ES-I3 (cell line): ENCODE data around the gene COIL.

Experiments used
- H3K36me3 ChIP-seq: 2 replicates; pipeline ENCODE4 v1.6.1; 2013; ENCODE audit warnings: mild to moderate bottlenecking, low read length, control low read depth, moderate library complexity; ENCODE audit not compliant: insufficient read depth
- H3K4me1 ChIP-seq: 2 replicates; pipeline ENCODE4 v1.6.1; 2013; ENCODE audit warnings: mild to moderate bottlenecking, control low read depth, low read length; ENCODE audit not compliant: insufficient read depth
- H3K9ac ChIP-seq: 2 replicates; pipeline ENCODE4 v1.6.1; 2013; ENCODE audit warnings: low read depth, mild to moderate bottlenecking, low read length, moderate library complexity
- H3K9me3 ChIP-seq: 2 replicates; pipeline ENCODE4 v1.6.1; 2013; ENCODE audit warnings: mild to moderate bottlenecking, low read length, moderate library complexity; ENCODE audit not compliant: control insufficient read depth, insufficient read depth

The COIL gene, protein sequence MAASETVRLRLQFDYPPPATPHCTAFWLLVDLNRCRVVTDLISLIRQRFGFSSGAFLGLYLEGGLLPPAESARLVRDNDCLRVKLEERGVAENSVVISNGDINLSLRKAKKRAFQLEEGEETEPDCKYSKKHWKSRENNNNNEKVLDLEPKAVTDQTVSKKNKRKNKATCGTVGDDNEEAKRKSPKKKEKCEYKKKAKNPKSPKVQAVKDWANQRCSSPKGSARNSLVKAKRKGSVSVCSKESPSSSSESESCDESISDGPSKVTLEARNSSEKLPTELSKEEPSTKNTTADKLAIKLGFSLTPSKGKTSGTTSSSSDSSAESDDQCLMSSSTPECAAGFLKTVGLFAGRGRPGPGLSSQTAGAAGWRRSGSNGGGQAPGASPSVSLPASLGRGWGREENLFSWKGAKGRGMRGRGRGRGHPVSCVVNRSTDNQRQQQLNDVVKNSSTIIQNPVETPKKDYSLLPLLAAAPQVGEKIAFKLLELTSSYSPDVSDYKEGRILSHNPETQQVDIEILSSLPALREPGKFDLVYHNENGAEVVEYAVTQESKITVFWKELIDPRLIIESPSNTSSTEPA

DNA sequence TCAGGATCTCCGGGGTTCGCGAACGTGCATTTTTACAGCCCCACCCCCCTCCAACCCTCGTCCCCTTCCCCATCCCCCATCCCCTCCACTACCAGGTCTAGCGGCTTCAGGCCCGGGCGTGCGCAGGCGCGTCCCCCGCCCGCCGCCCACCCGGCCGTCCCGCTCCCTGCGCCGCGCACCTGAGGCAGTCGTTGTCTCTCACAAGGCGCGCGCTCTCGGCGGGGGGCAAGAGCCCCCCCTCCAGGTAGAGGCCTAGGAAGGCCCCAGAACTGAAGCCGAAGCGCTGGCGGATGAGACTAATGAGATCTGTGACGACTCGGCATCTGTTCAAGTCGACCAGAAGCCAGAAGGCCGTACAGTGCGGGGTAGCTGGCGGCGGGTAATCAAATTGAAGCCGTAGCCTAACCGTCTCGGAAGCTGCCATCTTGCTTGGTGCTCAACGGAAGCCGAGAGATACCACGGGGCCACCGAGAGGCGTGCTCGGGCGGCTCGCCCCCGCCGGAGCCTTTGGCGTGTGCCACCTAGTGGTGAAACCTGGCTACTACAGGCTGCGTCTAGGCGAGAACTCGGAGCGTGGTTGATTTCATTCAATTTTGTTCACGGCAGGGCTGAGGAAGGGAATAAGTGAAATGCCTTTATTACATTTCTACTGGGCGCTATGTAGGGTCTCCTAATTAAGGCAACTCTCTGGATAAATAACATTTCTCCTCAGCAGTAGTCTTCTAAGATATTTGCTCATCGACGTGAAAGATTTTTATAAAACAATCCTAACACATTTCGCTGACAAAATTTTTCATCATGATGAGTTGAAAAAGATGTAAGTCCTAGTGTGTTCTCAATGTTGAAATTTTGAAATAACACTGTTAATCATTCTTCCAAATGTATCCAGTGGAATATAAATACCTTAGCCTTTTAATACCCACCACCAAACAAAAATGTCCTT lies at the start of gene COIL:
COIL (minus strand) TSS at position 455 of the 943 bp plus-strand sequence; CDS start at position 424, 31 bp downstream.
- H3K9ac ChIP-seq, result peak within 1 kb of the TSS; percentile 96
- H3K4me1 ChIP-seq, result peaks cover 4% of the 10 kb centered on the region; the same call in 1 of the 2 replicates
- H3K36me3 ChIP-seq, result no peaks in the 10 kb centered on the region
- no peaks in the 10 kb centered on the region for H3K9me3 ChIP-seq

DNA sequence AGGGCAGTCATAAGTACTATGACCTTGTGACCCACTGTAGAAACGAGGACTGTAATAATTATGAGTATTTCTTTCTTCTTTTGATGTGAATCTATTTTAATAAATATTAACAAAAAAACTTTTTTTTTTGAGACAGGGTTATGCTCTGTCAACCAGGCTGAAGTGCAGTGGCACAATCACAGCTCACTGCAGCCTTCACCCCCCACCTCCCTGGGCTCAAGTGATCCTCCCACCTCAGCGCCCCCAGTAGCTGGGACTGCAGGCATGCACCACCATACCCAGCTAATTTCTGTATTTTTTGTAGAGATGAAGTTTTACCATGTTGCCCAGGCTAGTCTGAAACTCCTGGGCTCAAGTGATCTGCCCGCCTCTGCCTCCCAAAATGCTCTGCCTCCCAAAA lies 49.6 kb upstream of the COIL start:
- Histone ChIP-seq H3K9ac (no peak overlapping the region), H3K36me3 (no peaks in the 10 kb centered on the region), H3K4me1 (peaks cover 12% of the 10 kb centered on the region; the same call in 1 of the 2 replicates), H3K9me3 (no peaks in the 10 kb centered on the region)

DNA sequence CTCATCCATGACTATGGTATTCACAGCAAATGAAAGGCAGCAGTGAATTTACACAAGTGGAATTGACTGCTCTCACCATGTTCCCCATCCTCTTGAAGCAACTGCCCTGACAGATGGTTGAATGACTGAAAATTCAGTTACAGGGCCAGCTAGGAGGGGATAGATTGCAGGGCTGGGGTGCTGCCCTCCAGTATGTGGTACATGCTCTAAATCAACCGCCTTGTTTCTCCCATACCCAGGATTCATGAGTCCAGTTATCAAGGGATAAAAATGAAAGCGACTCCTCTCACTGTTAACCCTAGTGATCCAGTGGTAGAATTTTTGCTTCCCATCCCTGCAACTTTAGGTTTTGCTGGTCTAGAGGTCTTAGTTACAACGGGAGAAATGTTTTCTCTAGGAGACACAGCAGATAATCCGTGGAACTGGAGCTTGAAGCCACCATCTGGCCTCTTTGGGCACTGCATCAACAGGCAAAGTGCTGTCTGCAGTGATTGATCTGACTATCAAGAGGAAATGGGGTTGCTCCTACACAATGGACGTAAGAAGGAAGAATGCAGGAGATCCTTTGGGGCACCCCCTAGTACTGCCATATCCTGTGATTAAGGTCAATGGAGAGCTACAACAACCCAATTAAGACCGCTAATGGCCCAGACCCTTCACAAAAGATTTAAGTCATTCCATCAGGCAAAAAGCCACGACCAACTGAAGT lies 49.0 kb upstream of the COIL start:
- H3K4me1 ChIP-seq, result peaks cover 12% of the 10 kb centered on the region; the same call in 1 of the 2 replicates
- no peak overlapping the region for H3K9ac ChIP-seq
- H3K9me3 ChIP-seq, result no peaks in the 10 kb centered on the region
- no peaks in the 10 kb centered on the region for H3K36me3 ChIP-seq

DNA sequence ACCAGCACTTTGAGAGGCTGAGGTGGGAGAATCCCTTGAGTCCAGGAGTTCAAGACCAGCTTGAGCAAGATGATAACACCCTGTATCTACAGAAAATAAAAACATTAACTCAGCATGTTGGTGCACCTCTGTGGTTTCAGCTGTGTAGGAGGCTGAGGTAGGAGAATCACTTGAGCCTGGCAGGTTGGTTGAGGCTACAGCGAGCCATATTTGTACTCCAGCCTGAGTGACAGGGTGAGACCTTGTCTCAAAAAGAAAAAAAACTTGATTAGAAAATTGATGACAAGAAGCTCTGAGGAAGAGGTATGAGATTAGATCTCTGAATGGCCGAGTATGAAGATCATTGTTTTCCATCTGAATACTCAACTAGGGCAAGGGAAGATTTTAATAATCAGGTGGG lies 48.1 kb upstream of the COIL start:
- H3K9me3 ChIP-seq, result no peaks in the 10 kb centered on the region
- peaks cover 12% of the 10 kb centered on the region; the same call in 1 of the 2 replicates for H3K4me1 ChIP-seq
- no peaks in the 10 kb centered on the region; the same call in 1 of the 2 replicates for H3K36me3 ChIP-seq
- no peak overlapping the region for H3K9ac ChIP-seq

GRCh38 chr17:57006040-57006439 lies 45.2 kb upstream of the COIL start:
- H3K9ac ChIP-seq, result no peak overlapping the region

DNA sequence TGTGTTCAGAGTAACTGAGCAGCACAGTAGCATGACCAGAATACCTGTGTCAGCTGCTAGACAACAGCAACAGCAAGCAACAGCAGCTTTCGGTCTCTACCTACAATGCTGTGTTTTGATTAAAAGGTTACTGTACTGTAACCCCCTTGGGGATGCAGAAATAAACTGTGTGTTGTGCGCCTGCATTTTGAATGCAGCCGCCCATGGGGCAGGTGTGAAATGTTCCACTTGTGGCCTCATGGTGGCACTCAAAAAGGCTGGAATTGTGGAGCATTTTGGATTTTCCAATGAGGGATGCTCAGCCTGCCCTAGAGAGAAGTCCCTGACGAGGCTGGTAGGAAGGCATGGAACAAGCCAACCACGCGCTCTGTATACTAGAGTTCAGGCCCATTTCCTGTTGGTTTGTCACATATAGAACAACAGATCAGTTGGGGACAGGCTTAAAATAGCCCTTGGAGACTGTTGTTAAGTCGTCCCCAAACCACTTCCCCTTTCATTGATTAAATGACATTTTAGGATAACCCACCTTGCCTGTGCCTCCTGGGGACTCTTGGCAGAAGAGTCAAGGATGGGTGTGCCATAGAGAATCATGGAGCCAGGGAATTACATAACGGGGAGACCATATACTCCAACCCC lies 44.2 kb upstream of the COIL start:
- Histone ChIP-seq H3K4me1 (peaks cover 6% of the 10 kb centered on the region; the same call in 1 of the 2 replicates), H3K9ac (no peak overlapping the region), H3K9me3 (no peaks in the 10 kb centered on the region), H3K36me3 (no peaks in the 10 kb centered on the region; the same call in none of the 2 replicates)

More at GRCh38 chr17:57006040-57006439, 45.2 kb upstream of the COIL start:
- Histone ChIP-seq H3K4me1 (peaks cover 6% of the 10 kb centered on the region; the same call in 1 of the 2 replicates), H3K9me3 (no peaks in the 10 kb centered on the region), H3K36me3 (no peaks in the 10 kb centered on the region; the same call in none of the 2 replicates)

DNA sequence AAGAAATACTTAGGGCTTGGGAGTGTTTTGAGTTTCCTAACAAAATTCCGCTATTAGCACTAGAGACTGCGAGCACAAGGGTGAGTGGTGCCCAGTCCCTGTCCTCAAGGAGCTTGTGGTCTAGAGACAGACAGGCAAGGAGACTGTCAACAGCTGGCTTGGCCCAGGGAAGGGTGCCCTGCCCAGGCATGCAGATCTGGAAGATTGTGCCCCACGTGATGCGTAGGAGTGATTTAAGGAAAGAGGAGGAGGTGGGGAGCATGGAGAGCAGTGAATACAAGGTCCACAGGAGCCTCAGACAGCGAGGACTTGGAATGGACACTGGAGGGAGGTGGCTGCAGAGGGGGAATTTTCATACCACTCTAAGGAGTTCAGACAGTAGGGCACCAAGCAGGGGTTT lies 42.1 kb upstream of the COIL start:
- H3K9me3 ChIP-seq, result no peaks in the 10 kb centered on the region
- no peak overlapping the region for H3K9ac ChIP-seq
- no peaks in the 10 kb centered on the region for H3K4me1 ChIP-seq
- peaks cover 7% of the 10 kb centered on the region for H3K36me3 ChIP-seq

- H3K9ac ChIP-seq, result no peak overlapping the region
- peaks cover 7% of the 10 kb centered on the region for H3K36me3 ChIP-seq
- H3K9me3 ChIP-seq, result no peaks in the 10 kb centered on the region
- H3K4me1 ChIP-seq, result no peaks in the 10 kb centered on the region
Measured at GRCh38 chr17:57001541-57001940, 40.7 kb upstream of the COIL start.

GRCh38 chr17:56997313-56997712 lies 36.5 kb upstream of the COIL start:
- Histone ChIP-seq H3K9me3 (no peaks in the 10 kb centered on the region), H3K4me1 (no peaks in the 10 kb centered on the region), H3K36me3 (peaks cover 14% of the 10 kb centered on the region; the same call in 1 of the 2 replicates), H3K9ac (no peak overlapping the region)

- Histone ChIP-seq H3K4me1 (no peaks in the 10 kb centered on the region), H3K9me3 (no peaks in the 10 kb centered on the region), H3K36me3 (peaks cover 19% of the 10 kb centered on the region; the same call in 1 of the 2 replicates), H3K9ac (no peak overlapping the region)
Measured at GRCh38 chr17:56995766-56996165, 34.9 kb upstream of the COIL start.

DNA sequence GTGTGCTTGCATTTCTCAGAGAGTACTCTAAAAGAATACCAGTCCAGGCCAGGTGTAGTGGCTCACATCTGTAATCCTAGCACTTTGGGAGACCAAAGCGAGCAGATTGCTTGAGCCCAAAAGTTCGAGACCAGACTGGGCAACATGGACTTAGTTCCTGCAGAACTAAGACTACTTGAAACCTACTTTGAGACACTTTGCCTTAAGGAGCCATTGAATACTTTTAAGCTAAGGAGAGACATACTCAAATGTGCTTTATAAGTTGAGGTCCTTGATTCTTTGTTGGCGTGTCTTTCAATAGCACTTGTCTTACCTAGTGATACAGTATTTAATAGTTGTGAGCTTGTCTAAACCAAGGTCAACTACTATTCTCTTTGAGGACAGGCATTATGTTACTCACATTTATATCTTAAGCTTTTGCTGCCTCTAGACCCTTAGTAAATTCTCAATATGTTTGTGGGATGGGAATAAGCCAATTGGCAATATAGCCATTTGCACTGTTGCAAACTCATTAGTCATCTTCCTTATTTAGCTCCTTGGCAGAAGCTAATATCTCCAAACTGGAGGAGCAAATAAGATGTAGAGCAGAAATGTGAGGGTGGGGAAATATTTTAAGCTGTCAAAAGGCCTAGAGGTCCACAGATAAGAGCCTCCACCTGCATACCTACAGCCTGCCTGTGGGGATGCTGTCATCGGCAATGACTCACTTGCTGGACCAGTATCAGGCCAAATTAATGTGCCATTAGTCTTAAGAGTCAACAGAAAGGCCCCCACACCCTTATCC lies 33.4 kb upstream of the COIL start:
- peaks cover 19% of the 10 kb centered on the region; the same call in 1 of the 2 replicates for H3K36me3 ChIP-seq
- H3K9ac ChIP-seq, result no peak overlapping the region
- no peaks in the 10 kb centered on the region for H3K9me3 ChIP-seq
- H3K4me1 ChIP-seq, result no peaks in the 10 kb centered on the region

DNA sequence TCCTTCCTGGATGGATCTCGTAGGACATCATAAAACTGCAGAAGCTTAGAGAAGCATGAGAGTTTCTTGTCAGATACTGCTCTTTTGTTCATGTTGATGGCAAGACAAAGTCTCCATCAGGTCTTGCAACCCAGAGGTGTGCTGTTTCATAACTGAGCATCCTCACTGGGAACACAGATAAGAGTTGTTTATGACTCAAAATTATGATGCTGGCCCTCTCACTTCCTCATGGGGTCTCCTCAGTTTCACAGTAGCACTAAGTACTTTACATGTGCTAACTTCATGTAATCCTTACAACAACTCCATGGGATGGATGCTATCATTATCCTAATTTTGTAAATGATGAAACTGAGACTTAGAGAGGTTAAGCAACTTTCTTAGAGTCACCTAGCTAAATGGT lies 31.5 kb upstream of the COIL start:
- Histone ChIP-seq H3K9ac (no peak overlapping the region), H3K36me3 (peaks cover 18% of the 10 kb centered on the region), H3K9me3 (no peaks in the 10 kb centered on the region), H3K4me1 (no peaks in the 10 kb centered on the region)
